ENCODE data around the gene LRMDA.

LRMDA gene

GRCh38 chr10:75392744-75393143 lies 38.7 kb upstream of the LRMDA start:
- DNase-seq: no peak
- no peaks in the 10 kb centered on the region for H3K9me3 ChIP-seq (ENCODE audit: severe bottlenecking)
- H3K27ac ChIP-seq: no peak overlapping the region
- no peak overlapping the region for H3K4me3 ChIP-seq (ENCODE audit: low read depth, low read length)
- H3K27me3 ChIP-seq (ENCODE audit: insufficient read depth, low read depth, severe bottlenecking): no peaks in the 10 kb centered on the region
- TF ChIP-seq CTCF (IDR thresholded peaks at IDR 0.05; ENCODE audit: low read depth, low read length): no peak
- peaks cover 3% of the 10 kb centered on the region; the same call in 1 of the 2 replicates for H3K36me3 ChIP-seq

GRCh38 chr10:75394221-75394620 lies 37.2 kb upstream of the LRMDA start:
- no peak for TF ChIP-seq CTCF (IDR thresholded peaks at IDR 0.05; ENCODE audit: low read depth, low read length)
- peak overlapping the region; percentile 44 for H3K27ac ChIP-seq
- H3K27me3 ChIP-seq (ENCODE audit: insufficient read depth, low read depth, severe bottlenecking): no peaks in the 10 kb centered on the region

DNA sequence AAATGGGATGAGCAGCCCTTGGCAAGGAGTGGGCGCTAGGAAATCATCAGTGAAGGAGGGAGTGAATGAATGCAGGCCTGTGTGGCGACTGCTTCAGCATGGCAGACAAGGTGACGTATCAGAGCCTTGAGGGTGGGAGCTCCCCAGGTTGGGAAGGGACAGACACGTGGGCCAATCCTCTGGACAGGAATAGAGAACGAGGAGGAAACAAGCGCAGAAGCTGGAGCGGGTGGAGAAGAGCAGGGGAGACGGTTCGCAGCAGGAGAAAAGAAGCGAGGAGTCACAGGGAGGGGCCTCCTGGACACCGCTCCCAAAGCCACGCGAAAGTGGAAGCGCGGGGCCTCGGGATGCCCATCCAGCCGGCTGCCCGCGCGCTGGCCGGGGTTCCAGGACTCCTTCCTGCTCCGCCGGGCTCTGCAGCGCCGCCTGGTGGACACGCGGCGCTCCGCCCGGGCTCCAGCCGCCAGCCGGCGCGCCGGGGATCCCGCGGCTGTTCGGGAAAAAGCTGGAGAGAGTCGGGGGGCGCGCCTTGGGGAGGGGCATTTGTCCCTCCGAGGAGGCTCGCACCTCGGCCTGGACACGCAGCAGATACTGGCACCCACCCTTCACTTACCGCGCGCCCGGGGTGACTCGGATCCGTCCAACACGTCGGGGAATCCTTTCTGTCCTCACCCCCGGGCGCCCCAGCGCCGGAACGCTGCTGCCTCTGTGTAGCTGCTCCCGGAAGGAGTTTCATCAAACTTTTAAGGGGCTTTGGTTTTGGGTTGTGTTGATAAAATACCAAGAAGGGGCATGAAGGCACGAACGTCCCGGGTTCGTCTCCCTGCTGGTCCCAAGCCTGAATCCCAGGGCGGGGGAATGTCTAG lies 36.1 kb upstream of the LRMDA start:
- Histone ChIP-seq H3K27ac (no peak overlapping the region; the same call in 1 of the 2 replicates), H3K9me3 (ENCODE audit: severe bottlenecking) (no peaks in the 10 kb centered on the region), H3K27me3 (ENCODE audit: insufficient read depth, low read depth, severe bottlenecking) (no peaks in the 10 kb centered on the region), H3K4me3 (ENCODE audit: low read depth, low read length) (no peak overlapping the region), H3K36me3 (peaks cover 21% of the 10 kb centered on the region)
- no peak for DNase-seq
- TF ChIP-seq CTCF (IDR thresholded peaks at IDR 0.05; ENCODE audit: low read depth, low read length): peak; percentile 35

More at GRCh38 chr10:75394221-75394620, 37.2 kb upstream of the LRMDA start:
- DNase-seq: peak; percentile 72
- Histone ChIP-seq H3K36me3 (peaks cover 15% of the 10 kb centered on the region), H3K4me3 (ENCODE audit: low read depth, low read length) (no peak overlapping the region), H3K9me3 (ENCODE audit: severe bottlenecking) (no peaks in the 10 kb centered on the region)

GRCh38 chr10:75395932-75396630 lies 35.3 kb upstream of the LRMDA start:
- no peak overlapping the region for H3K4me3 ChIP-seq (ENCODE audit: low read depth, low read length)
- H3K27ac ChIP-seq: no peak overlapping the region
- H3K36me3 ChIP-seq: peaks cover 21% of the 10 kb centered on the region
- TF ChIP-seq CTCF (IDR thresholded peaks at IDR 0.05; ENCODE audit: low read depth, low read length): no peak
- no peaks in the 10 kb centered on the region for H3K27me3 ChIP-seq (ENCODE audit: insufficient read depth, low read depth, severe bottlenecking)
- DNase-seq: no peak
- H3K9me3 ChIP-seq (ENCODE audit: severe bottlenecking): no peaks in the 10 kb centered on the region

DNA sequence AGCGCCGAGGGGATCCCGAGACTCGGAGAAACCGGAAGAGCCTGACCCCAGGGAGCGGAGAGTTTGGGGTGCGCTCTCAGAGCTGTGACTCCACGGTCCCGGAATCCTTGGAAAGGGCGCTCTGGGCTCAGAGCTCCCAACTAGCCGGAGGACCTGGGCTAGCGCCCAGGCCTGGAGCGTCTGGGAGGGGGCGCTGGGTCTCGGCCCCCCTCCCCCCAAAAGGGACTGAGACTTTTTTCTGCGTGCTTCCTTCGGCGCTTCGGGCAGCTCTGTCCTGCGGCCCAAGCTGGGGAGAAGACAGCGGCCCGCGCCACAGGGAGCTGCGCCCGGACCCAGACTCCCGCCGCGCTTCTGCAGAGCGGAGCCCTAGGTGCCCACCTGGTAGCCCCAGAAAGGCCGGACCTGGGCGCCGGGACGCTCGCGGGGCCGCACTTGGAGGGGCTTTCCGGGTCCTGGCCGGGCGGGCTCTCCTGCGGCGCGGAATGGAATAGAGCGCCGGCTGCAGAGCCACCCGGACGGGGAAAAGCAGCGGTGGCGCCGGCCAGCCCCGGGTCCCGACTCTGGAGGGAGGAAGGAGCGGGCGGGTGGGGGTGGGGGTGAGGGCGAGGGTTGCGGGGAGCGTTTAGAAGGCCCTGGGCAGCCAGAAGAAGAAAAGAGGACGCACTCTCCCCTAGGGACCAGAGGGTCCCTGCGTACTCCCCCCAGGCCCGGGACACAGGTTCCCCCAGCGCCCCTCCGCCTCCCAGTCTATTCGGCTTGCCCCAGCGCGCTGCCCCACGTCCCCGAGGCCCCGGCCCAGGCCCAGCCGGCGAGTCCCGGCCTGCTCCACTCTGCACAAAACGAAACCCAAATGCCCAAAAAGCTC lies 34.6 kb upstream of the LRMDA start:
- H3K27ac ChIP-seq: no peak overlapping the region
- H3K27me3 ChIP-seq (ENCODE audit: insufficient read depth, low read depth, severe bottlenecking): no peaks in the 10 kb centered on the region
- no peaks in the 10 kb centered on the region for H3K9me3 ChIP-seq (ENCODE audit: severe bottlenecking)
- peaks cover 21% of the 10 kb centered on the region for H3K36me3 ChIP-seq
- H3K4me3 ChIP-seq (ENCODE audit: low read depth, low read length): no peak overlapping the region
- DNase-seq: no peak
- no peak for TF ChIP-seq CTCF (IDR thresholded peaks at IDR 0.05; ENCODE audit: low read depth, low read length)

All from WERI-Rb-1 (cell line).